CD4-positive, alpha-beta T cell treated with Interleukin-4 for 4 hours (primary cell): ENCODE data around the gene KRTAP10-5.

Source experiments
- DNase-seq: peaks from one replicate; pipeline ENCODE4 v3.0.0-alpha.2; 2020

The KRTAP10-5 gene

DNA sequence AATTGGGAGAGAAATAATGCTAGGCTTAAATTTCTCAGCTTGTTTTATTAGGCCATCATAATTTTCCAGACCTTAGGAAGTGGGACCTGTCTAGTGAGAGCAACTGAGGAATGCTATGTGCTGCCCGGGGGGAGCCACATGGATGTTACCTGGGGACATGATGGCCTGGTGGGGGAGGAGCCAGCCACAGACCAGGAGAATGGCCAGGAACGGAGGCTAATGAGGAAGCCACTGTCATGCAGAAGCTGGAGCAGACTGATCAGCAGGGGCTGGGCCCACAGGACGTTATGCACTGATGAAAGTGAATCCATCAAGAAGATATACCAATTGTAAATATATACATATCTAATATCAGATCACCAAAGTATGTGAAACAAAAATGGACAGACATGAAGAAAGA lies 35.8 kb downstream of the KRTAP10-5 start:
- DNase-seq: no peak

DNA sequence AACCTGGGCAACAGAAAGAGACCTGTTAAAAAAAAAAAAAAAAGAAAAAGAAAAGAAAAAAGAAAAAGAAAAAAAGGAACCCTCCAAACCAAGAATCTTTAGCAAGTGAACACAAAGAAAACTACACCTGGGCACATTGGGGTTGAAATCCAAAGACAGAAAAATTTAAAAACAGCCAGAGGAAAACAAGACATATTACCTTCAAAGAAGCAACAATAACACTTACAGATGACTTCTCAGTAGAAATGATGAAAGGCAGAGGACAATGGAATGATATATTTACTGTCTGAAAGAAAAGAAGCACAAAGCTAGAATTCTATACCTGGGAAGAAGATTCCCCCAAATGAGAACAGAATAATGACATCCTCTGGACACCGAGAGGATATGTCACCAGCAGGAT lies 37.7 kb downstream of the KRTAP10-5 start:
- DNase-seq: no peak

DNA sequence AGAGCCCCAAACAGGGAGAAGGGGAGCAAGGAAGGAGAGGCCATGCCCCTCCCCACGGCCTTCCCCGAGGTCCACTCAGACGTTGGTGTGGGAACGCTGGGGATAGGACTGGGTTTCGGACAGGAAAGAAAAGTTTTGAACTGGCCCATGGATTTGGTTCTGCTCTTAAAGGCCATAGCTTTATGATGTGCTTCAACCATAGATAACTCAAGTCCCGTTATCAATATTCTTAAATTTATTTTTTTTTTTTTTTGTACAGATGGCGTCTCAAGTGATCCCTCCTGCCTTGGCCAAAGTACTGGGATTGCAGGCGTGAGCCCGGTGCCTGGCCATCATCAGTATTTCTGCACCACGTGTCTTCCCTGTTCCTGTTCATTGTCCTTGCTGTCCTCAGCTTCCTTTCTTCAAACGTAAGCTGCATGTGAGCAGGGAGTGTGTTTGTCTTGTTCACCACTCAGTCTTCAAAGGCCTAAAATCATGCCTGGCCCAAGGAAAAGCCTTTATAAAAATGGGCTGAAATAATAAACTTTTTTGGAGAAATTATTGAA lies 39.6 kb downstream of the KRTAP10-5 start:
- DNase-seq: no peak

DNA sequence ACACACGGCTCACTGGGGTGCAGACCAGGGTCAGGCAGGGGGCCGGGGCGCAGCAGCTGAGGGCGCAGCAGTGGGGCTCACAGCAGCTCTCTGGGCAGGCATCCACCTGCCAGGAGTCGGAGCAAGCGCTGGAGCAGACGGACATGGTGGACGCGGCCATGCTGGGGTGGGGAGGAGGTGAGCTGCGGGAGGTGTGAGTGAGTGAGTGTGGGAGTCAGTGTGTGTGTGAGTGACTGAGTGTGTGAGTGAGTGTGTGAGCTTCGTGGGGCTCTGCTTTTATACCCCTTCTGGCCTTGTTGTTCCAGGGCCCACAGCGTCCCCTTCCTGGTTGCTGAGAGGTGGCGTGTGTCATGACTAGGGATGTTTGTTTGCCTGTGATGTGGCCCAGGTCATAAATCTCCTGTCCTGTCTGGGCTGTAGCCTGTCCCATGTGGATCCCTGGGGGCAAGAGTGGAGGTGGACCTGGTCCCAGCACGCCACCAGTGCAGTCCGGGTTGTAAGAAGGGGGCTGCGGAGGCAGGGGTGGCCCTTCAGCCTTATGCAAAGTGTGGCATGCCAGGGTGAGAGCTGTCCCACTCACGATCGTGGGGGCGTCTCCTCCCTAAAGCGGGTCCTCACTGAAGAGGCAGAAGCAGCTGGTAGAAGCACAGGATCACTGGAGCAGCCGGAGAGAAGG lies 40.3 kb downstream of the KRTAP10-5 start, which contains the start of gene KRTAP10-1:
Gene KRTAP10-1 (minus strand): TSS at position 205 of the 676 bp plus-strand sequence. CDS start 45 bp downstream, at position 160.
- no peak for DNase-seq

DNA sequence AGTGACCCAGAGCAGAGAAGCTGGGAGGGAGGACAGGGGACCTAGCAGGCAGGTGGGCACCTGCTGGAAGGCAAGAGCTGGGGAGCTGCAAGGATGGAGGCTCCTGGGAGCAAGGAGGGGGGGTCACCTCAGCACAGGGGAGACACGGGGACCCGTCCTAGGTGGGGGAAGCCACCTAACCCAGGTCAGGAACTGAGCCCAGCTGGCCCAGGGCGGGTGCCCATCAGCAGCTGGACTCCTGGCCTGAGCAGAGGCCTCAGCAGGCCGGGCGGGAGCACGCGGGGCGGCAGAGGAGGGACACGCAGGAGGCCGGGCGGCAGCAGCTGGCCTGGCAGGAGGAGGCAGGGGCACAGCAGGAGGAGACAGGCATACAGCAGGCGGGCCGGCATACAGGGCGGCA lies 41.4 kb downstream of the KRTAP10-5 start:
- DNase-seq: no peak

DNA sequence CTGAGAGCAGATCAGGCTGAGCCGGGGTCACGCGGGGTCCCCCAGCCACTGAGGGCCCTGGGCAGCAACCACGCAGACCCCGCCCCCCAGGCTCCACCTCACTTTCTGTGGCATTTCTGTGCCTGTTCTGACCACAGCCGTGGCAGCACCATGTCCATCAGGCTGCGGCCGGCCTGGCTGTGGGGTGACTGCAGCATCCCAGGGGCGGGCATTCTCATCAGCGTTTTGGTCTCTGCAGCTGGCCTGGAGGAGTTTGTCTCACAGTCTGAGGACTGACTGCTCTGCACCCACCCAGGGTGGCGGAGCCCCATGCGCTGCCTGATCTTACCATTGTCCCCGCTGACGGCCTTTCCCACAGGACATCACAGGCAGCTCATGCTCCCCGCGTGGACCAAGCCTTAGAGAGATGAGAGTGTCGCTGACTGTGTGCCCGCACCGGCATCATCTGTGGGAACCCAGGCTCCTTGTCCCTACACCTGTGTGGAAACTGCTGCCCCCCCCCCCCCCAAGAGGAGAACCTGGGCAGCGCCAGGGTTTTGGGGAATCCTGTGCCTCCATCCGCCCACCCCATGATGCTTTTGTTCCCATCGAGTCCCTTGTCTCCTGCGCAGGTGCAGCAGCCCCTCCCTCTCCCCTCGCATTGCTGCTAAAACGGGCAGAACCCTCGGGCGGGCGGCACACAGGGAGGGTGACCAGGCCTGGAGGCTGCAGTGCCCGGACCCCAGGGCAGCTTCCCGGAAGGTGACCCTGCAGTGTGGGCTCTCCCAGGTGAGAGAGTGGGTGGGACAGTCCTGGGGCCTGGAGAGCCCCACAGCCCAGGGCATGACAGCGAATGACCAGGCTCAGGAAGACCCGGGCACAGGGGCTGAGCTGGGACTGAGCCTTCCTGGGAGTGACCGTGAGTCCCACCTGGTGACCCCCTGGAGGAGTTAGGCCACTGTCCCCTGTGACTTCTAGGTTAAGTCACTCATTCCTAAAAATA lies 42.2 kb downstream of the KRTAP10-5 start:
- no peak for DNase-seq

DNA sequence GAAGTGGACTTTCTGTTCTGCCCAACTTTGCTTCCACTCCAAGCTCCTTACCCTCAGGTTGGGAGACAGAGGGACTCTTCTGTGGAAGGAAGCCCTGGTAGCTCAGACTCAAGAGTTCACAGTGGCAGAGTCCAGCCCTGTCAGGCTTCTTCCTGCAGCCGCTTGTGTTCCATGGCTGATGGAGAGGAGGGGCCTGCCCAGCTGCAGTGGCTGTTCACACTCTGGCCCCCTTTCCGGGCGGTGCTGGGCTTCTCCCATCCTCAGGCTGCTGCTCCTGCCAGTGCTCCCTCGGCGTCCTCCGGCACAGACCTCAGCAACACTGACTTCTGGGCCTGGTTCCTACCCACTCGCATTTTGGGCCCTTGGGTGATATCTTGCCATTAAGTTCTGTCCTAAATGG lies 44.4 kb downstream of the KRTAP10-5 start:
- DNase-seq: no peak

DNA sequence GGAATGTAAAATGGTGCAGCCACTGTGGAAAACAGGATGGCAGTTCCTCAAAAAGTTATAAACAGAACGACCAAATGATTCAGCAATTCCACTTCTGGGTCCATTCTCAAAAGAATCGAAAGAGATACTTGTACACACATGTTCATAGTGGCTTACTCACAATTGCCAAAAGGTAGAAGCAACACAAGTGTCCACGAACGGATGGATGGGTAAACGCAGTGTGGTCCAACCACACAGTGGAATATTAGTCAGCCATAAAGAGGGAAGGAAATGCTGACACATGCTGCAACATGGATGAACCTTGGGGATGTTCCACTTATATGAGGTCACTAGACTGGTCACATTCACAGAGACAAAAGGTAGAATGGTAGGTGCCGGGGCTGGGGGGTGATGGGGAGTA lies 45.7 kb downstream of the KRTAP10-5 start:
- DNase-seq: no peak

DNA sequence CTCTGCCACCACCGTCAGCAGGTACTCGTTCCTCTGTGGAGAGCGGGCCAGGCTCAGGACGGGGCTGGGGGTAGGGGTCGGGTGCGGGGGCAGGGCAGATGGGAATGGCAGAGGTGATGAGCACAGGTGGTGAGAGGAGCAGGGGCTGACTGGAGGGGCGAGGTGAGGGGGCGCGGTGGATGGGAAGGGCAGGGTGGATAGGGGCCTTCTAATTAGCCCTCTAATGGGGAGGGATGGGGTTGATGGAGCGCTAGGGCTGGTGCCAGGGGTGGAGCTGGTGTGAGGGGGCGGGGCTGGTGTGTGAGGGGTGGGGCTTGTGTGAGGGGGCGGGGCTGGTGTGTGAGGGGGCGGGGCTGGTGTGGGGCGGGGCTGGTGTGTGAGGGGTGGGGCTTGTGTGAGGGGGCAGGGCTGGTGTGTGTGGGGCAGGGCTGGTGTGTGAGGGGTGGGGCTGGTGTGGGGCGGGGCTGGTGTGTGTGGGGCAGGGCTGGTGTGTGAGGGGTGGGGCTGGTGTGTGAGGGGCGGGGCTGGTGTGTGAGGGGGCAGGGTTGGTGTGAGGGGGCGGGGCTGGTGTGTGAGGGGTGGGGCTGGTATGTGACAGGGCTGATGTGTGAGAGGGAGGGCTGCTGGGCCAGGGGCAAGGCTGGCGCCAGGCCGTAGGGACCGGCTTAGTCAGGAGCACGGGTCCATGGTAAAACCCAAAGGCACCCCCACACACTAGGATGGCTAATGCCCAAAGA lies 46.3 kb downstream of the KRTAP10-5 start:
- no peak for DNase-seq

DNA sequence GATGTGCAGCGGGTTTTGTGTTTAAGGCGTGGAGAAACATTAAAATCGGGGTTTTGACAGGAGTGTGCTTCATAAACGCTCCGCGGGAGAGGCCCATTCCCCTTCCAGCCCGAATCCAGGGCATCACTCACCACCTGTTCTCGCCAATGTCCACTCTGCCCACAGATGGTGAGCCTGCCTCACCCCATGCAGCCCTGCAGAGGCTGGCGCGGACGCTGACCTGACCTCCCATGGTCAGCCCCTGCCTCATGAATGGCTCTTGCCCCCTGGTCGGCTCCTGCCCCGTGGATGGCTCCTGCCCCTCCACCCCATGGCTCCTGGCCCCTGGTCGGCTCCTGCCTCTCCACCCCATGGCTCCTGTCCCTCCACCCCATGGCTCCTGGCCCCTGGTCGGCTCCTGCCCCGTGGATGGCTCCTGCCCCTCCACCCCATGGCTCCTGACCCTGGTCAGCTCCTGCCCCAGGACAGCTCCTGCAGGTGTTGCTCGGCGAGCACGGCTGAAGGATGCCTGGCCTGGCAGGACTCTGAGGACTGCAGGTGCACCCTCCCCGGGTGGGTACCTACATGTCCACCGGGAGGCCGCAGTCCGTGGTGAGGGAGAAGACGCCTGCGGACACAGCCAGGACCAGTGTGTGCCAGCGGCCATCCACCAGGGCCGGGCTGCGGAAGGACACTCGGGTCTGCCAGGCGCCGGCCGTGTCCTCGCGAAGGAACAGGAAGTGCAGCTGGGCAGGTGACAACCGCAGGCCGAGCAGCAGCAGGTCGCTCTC lies 47.1 kb downstream of the KRTAP10-5 start:
- DNase-seq: no peak

DNA sequence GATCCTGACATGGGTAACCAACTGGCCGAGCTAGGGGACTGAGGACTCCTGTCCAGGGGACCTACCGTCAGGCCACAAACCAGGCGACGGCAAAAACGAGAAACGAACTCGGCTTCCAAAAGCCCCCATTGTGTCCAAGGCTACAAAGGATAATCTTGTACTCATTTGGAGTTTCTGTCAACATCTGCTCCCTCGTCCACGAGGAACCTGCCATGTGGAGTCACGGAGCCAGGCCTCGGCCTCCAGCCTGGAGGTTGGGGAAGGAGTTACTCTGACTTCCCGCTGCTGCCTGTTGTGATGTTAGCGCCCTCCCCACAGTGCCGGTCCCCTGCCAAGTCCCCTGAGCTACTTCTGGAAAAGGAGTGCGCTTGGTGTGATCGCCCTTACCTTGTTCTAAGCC lies 47.7 kb downstream of the KRTAP10-5 start:
- no peak for DNase-seq

DNA sequence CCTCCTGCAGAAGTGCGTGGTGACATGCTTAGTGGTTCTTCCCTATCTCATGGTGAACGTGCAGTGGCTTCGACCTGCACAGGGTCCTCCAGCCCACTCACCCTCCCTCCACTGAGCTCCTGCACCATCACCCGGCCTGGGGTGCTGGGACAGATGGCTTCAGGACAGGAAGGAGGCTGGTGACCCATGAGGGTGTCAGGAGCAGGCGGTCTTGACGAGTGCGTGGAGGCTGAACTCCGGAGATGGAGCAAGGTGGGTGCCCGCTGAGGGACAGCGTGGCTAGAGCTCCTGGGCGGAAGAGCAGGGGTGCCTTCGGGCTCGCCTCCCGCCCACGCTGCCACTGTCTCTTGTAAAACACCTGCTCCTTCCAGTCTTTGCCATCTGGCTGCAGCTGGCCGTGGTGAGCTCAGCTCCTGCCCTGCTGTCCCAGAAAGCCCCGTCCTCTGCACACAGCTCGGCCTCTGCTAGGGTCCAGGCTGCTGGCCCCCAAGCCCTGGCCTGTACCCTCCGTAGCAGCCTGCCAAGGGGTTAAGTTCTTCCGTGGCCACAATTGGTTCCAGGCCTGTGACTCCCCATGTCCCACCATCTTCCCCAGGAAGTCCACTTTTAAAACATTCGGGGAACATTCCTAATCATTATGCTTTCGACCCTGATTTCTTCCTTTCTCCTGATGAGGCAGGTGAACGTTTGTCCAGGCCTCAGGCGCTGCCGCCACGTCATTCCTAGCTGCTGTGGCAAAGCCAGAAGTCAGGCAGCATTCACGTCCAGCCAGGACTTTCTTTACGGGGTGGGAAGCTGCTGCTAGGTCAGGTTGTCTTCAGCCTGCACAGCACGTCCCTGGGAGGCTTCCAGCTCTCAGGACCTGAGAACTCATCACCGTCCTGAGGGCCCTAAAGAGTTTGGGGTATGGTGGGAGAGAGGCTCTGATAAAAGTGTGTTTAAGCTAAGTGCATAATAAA lies 48.5 kb downstream of the KRTAP10-5 start:
- no peak for DNase-seq

DNA sequence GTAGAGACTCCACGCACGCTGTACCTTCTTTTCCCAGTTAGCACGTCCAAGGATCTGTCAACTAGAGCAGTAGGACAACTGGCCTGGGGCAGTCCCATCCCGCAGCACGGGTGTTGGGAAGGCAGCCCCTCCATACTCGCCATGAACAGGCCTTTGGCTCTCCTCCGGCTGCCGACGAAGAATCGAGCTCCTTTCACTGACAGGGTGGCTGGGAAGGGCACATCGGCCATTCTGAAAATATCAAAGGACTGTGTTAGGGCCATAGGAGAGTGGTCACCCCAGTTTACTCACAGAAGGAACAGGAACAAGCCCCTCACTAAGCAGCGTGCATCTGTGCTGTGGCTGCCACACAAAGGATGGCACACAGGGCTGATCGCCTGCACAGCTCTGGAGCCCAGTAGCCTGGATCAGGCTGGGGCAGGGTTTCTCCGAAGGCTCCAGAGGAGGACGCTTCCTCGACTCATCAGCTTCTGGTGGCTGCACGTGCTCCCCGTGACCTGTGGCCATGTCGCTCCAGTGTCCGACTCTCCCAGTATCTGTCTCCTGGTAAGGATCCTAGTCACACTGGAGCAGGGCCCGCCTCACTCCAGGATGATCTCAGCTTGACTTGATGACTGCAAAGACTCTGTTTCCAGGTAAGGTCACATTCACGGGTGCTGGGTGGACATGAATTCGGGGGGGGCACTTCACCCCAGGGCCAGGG lies 49.4 kb downstream of the KRTAP10-5 start:
- DNase-seq: no peak

DNA sequence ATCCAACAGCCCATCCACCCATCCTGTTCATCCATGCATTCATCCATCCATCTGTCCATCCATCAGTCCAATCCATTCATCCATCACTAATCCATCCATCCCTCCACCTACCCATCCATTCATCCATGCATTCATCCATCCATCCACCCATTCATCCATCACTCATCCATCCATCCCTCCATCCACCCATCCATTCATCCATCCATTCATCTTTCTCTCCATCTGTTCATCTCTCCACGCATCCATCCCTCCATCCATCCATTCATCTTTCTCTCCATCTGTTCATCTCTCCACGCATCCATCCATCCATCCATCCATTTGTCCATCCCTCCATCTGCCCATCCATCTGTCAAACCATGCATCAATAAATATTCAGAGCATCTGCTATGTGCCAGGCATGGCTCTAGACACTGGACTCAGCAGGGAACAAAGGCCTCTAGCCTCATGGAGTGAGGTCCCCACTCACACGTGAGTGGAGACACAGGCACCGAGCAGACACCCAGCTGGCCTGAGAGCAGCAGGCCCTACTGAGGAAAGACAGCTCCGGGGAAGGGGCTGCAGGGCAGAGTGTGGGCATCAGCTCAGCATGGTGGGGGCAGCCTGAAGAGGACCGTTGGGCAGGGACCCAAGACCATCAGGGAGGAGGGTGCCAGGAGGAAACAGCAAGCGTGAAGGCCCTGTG lies 50.0 kb downstream of the KRTAP10-5 start:
- no peak for DNase-seq

DNA sequence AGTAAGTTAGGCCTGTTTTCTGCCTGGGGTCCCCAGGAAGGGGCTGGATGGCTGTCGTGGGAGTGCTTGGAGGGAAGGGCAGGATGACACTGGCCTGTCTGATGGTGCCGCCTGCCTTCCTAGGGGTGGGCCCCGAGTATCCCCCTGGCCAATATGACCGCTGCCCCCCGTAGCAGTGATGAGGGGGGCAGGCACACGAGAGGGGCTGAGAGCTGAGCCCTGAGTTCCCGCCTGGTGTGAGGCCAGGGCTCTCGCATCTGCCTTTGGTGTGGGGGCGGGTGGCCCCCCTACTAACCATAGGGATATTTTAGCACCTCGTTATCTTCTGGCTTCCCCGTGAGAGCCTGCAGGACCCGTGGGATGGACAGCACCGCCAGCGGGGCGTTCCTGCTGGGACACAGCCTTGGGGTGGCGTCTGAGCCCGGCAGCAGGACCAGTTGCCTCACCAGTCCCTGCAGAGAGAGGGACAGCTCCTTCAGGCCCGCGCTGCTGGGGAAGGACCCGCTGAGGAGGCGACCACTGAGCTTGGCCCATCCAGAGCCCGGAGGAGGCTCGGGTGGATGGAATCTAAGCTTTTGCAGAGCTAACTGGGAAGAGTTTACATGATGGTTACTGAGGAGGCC lies 50.8 kb downstream of the KRTAP10-5 start:
- DNase-seq: no peak
